D721Med (cell line): ENCODE results near the gene SDC3.

Source experiments
- DNase-seq: peaks from one replicate; pipeline ENCODE4 v3.0.0; 2011; ENCODE audit warnings: low spot score; ENCODE audit not compliant: insufficient read length
- FAIRE-seq: peaks from 2 replicates; lab custom pipeline; 2011; peaks lifted over from hg19 to GRCh38; lab: Jason Lieb, UNC
- TF ChIP-seq, protein P1 (sequence below): IDR thresholded peaks from 2 replicates; pipeline ENCODE4 v1.5.1; 2012; ENCODE audit warnings: mild to moderate bottlenecking, control low read depth; ENCODE audit not compliant: insufficient read depth; ENCODE audit errors: missing control alignments

SDC3 gene

DNA sequence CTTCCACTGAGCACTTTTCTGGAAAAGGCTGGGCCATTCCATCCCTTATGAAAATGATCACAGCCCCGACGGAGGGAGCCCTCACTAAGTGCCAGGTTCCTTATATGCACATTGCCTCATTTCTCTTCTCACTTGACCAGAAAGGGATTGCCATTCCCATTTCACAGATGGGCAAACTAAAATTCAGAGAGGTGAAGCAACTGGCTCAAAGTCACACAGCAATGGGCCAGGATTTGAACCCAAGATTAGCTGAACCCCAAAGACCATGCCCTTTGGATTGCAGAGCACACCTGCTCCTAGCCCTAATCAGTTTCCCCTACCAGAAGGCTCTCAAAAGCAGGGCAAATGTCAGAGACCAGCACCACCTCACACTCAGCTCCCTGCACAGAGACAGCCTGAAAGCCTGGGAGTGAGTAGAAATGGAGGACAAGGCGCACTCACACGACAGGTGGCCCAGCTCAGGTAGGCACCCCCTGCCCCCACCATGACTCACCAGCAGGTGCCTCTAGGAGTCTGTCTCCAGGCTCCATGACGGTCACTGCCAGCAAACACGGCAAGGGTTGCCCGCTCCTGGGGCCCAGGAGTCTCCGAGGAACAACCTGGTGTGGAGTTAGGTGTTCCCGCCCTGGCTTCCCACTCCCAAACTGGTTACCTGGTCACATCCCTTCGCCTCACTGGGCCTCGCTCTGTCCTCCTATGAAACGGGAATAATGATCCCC, 21.7 kb downstream of the SDC3 start:
- FAIRE-seq (no peak), DNase-seq (no peak)
- TF ChIP-seq, protein P1, sequence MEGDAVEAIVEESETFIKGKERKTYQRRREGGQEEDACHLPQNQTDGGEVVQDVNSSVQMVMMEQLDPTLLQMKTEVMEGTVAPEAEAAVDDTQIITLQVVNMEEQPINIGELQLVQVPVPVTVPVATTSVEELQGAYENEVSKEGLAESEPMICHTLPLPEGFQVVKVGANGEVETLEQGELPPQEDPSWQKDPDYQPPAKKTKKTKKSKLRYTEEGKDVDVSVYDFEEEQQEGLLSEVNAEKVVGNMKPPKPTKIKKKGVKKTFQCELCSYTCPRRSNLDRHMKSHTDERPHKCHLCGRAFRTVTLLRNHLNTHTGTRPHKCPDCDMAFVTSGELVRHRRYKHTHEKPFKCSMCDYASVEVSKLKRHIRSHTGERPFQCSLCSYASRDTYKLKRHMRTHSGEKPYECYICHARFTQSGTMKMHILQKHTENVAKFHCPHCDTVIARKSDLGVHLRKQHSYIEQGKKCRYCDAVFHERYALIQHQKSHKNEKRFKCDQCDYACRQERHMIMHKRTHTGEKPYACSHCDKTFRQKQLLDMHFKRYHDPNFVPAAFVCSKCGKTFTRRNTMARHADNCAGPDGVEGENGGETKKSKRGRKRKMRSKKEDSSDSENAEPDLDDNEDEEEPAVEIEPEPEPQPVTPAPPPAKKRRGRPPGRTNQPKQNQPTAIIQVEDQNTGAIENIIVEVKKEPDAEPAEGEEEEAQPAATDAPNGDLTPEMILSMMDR: no peak

- FAIRE-seq: no peak
- no peak for DNase-seq
- TF ChIP-seq, protein P1: no peak
Observed at GRCh38 chr1:30885570-30886522, 22.7 kb downstream of the SDC3 start.

GRCh38 chr1:30884723-30885122, 23.8 kb downstream of the SDC3 start:
- FAIRE-seq (no peak), DNase-seq (no peak)
- TF ChIP-seq, protein P1: no peak

DNA sequence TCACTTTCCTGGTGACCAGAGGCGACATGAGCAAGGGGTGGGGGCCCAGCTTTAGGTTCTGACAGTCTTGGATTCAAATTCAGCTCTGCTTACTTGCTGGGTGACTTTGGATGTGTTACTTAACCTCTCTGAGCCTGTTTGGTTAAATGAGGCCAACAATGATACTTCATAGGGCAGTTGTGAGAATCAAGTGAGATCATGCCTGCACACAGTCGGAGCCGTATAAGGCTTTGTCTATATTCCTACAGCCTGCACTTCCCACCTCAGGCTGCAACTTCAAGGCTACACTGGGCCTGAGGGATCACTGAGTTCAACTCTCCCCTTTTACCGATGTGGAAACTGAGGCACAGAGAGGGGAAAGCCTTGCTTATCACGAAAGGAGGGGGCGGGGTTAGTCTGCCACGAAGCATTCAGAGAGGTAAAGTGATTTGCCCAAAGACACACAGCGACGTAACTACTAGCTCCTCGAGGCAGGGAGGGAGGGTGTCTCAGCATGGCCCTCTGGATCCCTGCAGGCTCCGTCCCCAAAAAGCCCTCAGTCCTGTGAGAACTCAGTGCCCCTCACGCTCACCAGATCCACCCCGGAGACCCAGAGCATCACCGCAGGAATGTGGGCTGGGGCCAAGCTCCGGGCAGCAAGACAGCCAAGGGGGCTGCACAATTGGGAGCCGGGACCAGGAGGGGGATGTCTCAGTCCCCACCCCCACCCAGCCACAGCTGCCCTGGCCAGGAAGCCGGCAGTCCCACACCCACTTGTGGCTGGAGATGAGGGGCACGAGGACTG, 25.0 kb downstream of the SDC3 start:
- no peak for DNase-seq
- TF ChIP-seq, protein P1: no peak
- no peak for FAIRE-seq

DNA sequence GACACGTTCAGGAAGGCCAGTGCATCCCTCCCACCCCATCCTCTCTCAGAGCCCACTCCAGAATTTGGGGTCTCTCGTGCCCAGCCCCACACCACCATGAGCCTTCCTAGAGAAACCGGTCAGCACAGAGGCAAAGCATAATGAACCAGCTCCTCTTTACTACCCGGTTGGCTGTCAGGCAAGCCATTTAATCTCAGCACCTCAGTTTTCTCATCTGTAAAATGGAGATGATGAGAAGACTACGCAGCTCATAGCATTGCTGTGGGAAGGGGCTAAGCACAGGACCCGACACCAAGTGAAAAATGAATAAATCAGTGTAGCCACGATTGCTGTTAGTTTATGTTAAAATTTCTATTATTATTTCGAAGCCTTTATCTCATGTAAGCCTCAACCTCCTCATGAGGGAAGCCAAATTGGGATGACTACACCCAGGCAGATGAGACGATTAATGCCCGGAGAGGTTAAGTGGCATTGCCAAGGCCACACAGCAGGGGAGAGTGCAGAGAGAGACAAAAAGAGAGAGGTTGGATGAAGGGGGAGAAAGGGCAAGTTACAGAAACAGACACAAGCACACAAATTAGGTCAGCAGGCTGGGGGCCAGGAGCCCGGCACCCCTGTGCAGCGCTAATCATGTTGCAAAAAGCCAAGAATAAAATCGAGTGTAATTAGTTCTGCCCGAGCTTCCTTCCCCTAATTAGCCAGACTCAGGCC, 25.7 kb downstream of the SDC3 start:
- no peak for DNase-seq
- FAIRE-seq: no peak
- TF ChIP-seq, protein P1: no peak
